ENCODE results near the gene LAT. TPM values are rescaled to one million over a fixed set of nuclear protein-coding genes. Genes with fewer than 3 reads are reported as not detected.
A peak's percentile ranks its signal among the peaks of the same experiment; 100 is the strongest.
"Not testable (repeated sequence)": the region's sequence is repeated elsewhere in the genome, so short reads cannot be mapped to it uniquely, and the experiment has no call there.

The LAT gene
- total RNA-seq, 4 donors from 2014 or later = 4.4 to 10.6 (median 7.0) TPM

GRCh38 chr16:28975158-28975599 lies 9.7 kb upstream of the LAT start:
- Histone ChIP-seq H3K27me3 (no peaks in the 10 kb centered on the region), H3K36me3 (no peaks in the 10 kb centered on the region), H3K27ac (peak overlapping the region in 2 of 3 donors; percentile 44 to 68), H3K9me3 (no peaks in the 10 kb centered on the region), H3K4me3 (replicated peaks in 1 of 3) (peak overlapping the region; percentile 66 to 87 (median 74)), H3K4me1 (peaks cover 10 to 18% of the 10 kb centered on the region in 2 donors)
- intact Hi-C loops (cut with DNase I) = no loop called here
- WGBS, 2 donors = 4 to 13% methylated on average over 13 to 15 of the region's 30 CpGs
- TF ChIP-seq CTCF (IDR thresholded peaks at IDR 0.05) (no peak), POLR2A (IDR thresholded peaks at IDR 0.05) (no peak)
- no peak for DNase-seq

GRCh38 chr16:28977703-28978662 lies 6.9 kb upstream of the LAT start:
- H3K4me1 ChIP-seq = peaks cover 10 to 18% of the 10 kb centered on the region in 2 donors
- no peak for DNase-seq
- no peak overlapping the region for H3K4me3 ChIP-seq (replicated peaks in 1 of 3)
- intact Hi-C loops (cut with DNase I) = no loop called here
- H3K9me3 ChIP-seq = no peaks in the 10 kb centered on the region
- H3K27me3 ChIP-seq = no peaks in the 10 kb centered on the region
- peaks cover 12 to 20% of the 10 kb centered on the region in 2 donors for H3K36me3 ChIP-seq
- H3K27ac ChIP-seq = no peak overlapping the region
- WGBS, 2 donors = 75 to 78% methylated on average over 11 of the region's 11 CpGs
- TF ChIP-seq POLR2A (IDR thresholded peaks at IDR 0.05) (no peak), CTCF (IDR thresholded peaks at IDR 0.05) (peak in 4 of 6 experiments; percentile 21 to 54 (median 35))

- H3K9me3 ChIP-seq; H3K27me3 ChIP-seq; intact Hi-C loops (cut with DNase I); DNase-seq; H3K27ac ChIP-seq; H3K4me3 ChIP-seq (replicated peaks in 1 of 3): not testable (repeated sequence)
- Histone ChIP-seq H3K36me3 (peaks cover 29 to 35% of the 10 kb centered on the region in 2 donors), H3K4me1 (peaks cover 8 to 10% of the 10 kb centered on the region in 2 donors)
- WGBS, 2 donors = 91 to 93% methylated on average over 7 of the region's 7 CpGs
These were observed 4.5 kb upstream of the LAT start for GRCh38 chr16:28980330-28980729.

- TF ChIP-seq CTCF (IDR thresholded peaks at IDR 0.05) (no peak), POLR2A (IDR thresholded peaks at IDR 0.05) (no peak)
- intact Hi-C loops (cut with DNase I) = no loop called here
- 98 to 100% methylated on average over 7 of the region's 7 CpGs for WGBS, 2 donors
- Histone ChIP-seq H3K9me3 (no peaks in the 10 kb centered on the region), H3K27ac (no peak overlapping the region), H3K27me3 (no peaks in the 10 kb centered on the region), H3K36me3 (peaks cover 29 to 35% of the 10 kb centered on the region in 2 donors), H3K4me1 (peaks cover 2 to 4% of the 10 kb centered on the region in 2 donors), H3K4me3 (replicated peaks in 1 of 3) (no peak overlapping the region)
- no peak for DNase-seq
These were observed 3.9 kb upstream of the LAT start for GRCh38 chr16:28980929-28981328.

GRCh38 chr16:28981517-28981916 lies 3.3 kb upstream of the LAT start:
- H3K4me3 ChIP-seq (replicated peaks in 1 of 3) = no peak overlapping the region
- TF ChIP-seq POLR2A (IDR thresholded peaks at IDR 0.05) (no peak), CTCF (IDR thresholded peaks at IDR 0.05) (peak in 1 of 6 experiments; percentile 8)
- H3K27me3 ChIP-seq = no peaks in the 10 kb centered on the region
- no peak overlapping the region for H3K27ac ChIP-seq
- 81 to 82% methylated on average over 12 of the region's 12 CpGs for WGBS, 2 donors
- intact Hi-C loops (cut with DNase I) = no loop called here
- H3K9me3 ChIP-seq = no peaks in the 10 kb centered on the region
- H3K4me1 ChIP-seq = no peaks in the 10 kb centered on the region
- H3K36me3 ChIP-seq = peaks cover 33 to 37% of the 10 kb centered on the region in 2 donors
- no peak for DNase-seq
